Bronchial epithelial cell (primary cell): ENCODE data around the gene MZT2A. TPM values are rescaled to one million over a fixed set of nuclear protein-coding genes. Genes with fewer than 3 reads are reported as not detected.
"Not testable (repeated sequence)": the region's sequence is repeated elsewhere in the genome, so short reads cannot be mapped to it uniquely, and the experiment has no call there.

Experiments
- DNase-seq: peaks from one replicate; pipeline ENCODE4 v3.0.0-alpha.2; 2010; ENCODE audit warnings: low read depth
- FAIRE-seq: peaks from 2 replicates; lab custom pipeline; 2011; peaks lifted over from hg19 to GRCh38; lab: Jason Lieb, UNC
- H3K27me3 ChIP-seq: 2 replicates; pipeline ENCODE4 v1.5.1; 2011; ENCODE audit warnings: low read length; ENCODE audit not compliant: control insufficient read depth, insufficient read depth
- H3K36me3 ChIP-seq: 2 replicates; pipeline ENCODE4 v1.5.1; 2011; ENCODE audit warnings: low read length; ENCODE audit not compliant: control insufficient read depth, insufficient read depth
- H3K4me3 ChIP-seq: 2 replicates; pipeline ENCODE4 v1.5.1; 2011; ENCODE audit warnings: mild to moderate bottlenecking, low read depth, low read length, control low read depth
- CTCF ChIP-seq: IDR thresholded peaks from 2 replicates; pipeline ENCODE4 v1.5.1; 2011; ENCODE audit warnings: mild to moderate bottlenecking, moderate library complexity, low read length, control low read depth, inconsistent platforms; ENCODE audit not compliant: insufficient read depth, severe bottlenecking
- total RNA-seq: library from RNA; depleted of rRNA; stranded (reverse); fragments of >200 nt; gene quantifications from 2 replicates; pipeline ENCODE4 v1.2.1, GENCODE V29; 2014

The MZT2A gene
- total RNA-seq, 1 donor from 2014 or later: 207 TPM

- FAIRE-seq (no peak), DNase-seq (no peak)
- no peak for TF ChIP-seq CTCF
- Histone ChIP-seq H3K36me3 (peaks cover 6% of the 10 kb centered on the region), H3K4me3 (no peak overlapping the region), H3K27me3 (no peaks in the 10 kb centered on the region)
Observed at GRCh38 chr2:131520526-131520925, 28.3 kb upstream of the MZT2A start.

GRCh38 chr2:131519871-131520470 is 27.8 kb upstream of the MZT2A start:
- not testable (repeated sequence) for H3K36me3 ChIP-seq, DNase-seq
- peak; percentile 89 for FAIRE-seq

GRCh38 chr2:131519466-131519865 is 27.3 kb upstream of the MZT2A start:
- no peak for FAIRE-seq
- Histone ChIP-seq H3K27me3 (no peaks in the 10 kb centered on the region), H3K4me3 (no peak overlapping the region), H3K36me3 (peaks cover 7% of the 10 kb centered on the region)
- DNase-seq: no peak
- no peak for TF ChIP-seq CTCF

More at GRCh38 chr2:131519871-131520470, 27.8 kb upstream of the MZT2A start:
- H3K27me3 ChIP-seq, H3K4me3 ChIP-seq: not testable (repeated sequence)

GRCh38 chr2:131518531-131518930 is 26.3 kb upstream of the MZT2A start:
- H3K36me3 ChIP-seq, DNase-seq, H3K4me3 ChIP-seq, H3K27me3 ChIP-seq: not testable (repeated sequence)
- FAIRE-seq: peak; percentile 36

- peak; percentile 43 for FAIRE-seq
- not testable (repeated sequence) for H3K36me3 ChIP-seq, H3K4me3 ChIP-seq, DNase-seq, H3K27me3 ChIP-seq
Observed at GRCh38 chr2:131517856-131518255, 25.7 kb upstream of the MZT2A start.

GRCh38 chr2:131517106-131517831 is 25.1 kb upstream of the MZT2A start:
- Histone ChIP-seq H3K27me3 (no peaks in the 10 kb centered on the region), H3K4me3 (no peak overlapping the region), H3K36me3 (peaks cover 8% of the 10 kb centered on the region)
- DNase-seq (no peak), FAIRE-seq (no peak)
- TF ChIP-seq CTCF: no peak

- not testable (repeated sequence) for H3K4me3 ChIP-seq, H3K36me3 ChIP-seq, FAIRE-seq, H3K27me3 ChIP-seq, DNase-seq
- TF ChIP-seq CTCF: peak; percentile 15
Observed at GRCh38 chr2:131516621-131517020, 24.4 kb upstream of the MZT2A start.
